ENCODE data around the gene ZNF516.
A peak's percentile ranks its signal among the peaks of the same experiment; 100 is the strongest.

ZNF516 gene

GRCh38 chr18:76421685-76422078, 73.4 kb downstream of the ZNF516 start:
- no peak for DNase-seq (ENCODE audit: low read depth)

- DNase-seq (ENCODE audit: low read depth): no peak
Measured at GRCh38 chr18:76420898-76421684, 74.0 kb downstream of the ZNF516 start.

GRCh38 chr18:76419811-76420210, 75.2 kb downstream of the ZNF516 start:
- DNase-seq (ENCODE audit: low read depth): no peak

- DNase-seq (ENCODE audit: low read depth): peak; percentile 57
Measured at GRCh38 chr18:76416911-76417310, 78.1 kb downstream of the ZNF516 start.

GRCh38 chr18:76414936-76415621, 80.0 kb downstream of the ZNF516 start:
- DNase-seq (ENCODE audit: low read depth): no peak

GRCh38 chr18:76412818-76413565, 82.0 kb downstream of the ZNF516 start:
- DNase-seq (ENCODE audit: low read depth): peak; percentile 35

- DNase-seq (ENCODE audit: low read depth): no peak
Measured at GRCh38 chr18:76412010-76412817, 82.8 kb downstream of the ZNF516 start.

GRCh38 chr18:76410660-76411417, 84.2 kb downstream of the ZNF516 start:
- no peak for DNase-seq (ENCODE audit: low read depth)

- no peak for DNase-seq (ENCODE audit: low read depth)
Measured at GRCh38 chr18:76410033-76410432, 85.0 kb downstream of the ZNF516 start.

GRCh38 chr18:76408480-76409067, 86.5 kb downstream of the ZNF516 start:
- no peak for DNase-seq (ENCODE audit: low read depth)

GRCh38 chr18:76407681-76408080, 87.4 kb downstream of the ZNF516 start:
- DNase-seq (ENCODE audit: low read depth): no peak

- DNase-seq (ENCODE audit: low read depth): no peak
Measured at GRCh38 chr18:76406791-76407190, 88.3 kb downstream of the ZNF516 start.

GRCh38 chr18:76405681-76406356, 89.2 kb downstream of the ZNF516 start:
- no peak for DNase-seq (ENCODE audit: low read depth)

GRCh38 chr18:76405280-76405679, 89.8 kb downstream of the ZNF516 start:
- DNase-seq (ENCODE audit: low read depth): no peak

GRCh38 chr18:76404345-76404831, 90.7 kb downstream of the ZNF516 start:
- DNase-seq (ENCODE audit: low read depth): no peak

GRCh38 chr18:76402026-76402990, 92.7 kb downstream of the ZNF516 start:
- no peak for DNase-seq (ENCODE audit: low read depth)

GRCh38 chr18:76401498-76401897, 93.5 kb downstream of the ZNF516 start:
- no peak for DNase-seq (ENCODE audit: low read depth)

GRCh38 chr18:76399613-76400391, 95.2 kb downstream of the ZNF516 start:
- DNase-seq (ENCODE audit: low read depth): no peak
